HEK293T (cell line): ENCODE results near the gene GTPBP3.
"Not testable (repeated sequence)": the region's sequence is repeated elsewhere in the genome, so short reads cannot be mapped to it uniquely, and the experiment has no call there.

Source experiments
- CTCF ChIA-PET: fragments of 350-600 bp; formaldehyde crosslinking; extraction: SDS; loops from one replicate; lab custom pipeline; 2021; ENCODE audit warnings: antibody characterized with exemption, inconsistent platforms; lab: Yijun Ruan, JAX
- POLR2A ChIA-PET: fragments of 350-600 bp; formaldehyde crosslinking; extraction: SDS; loops from one replicate; lab custom pipeline; 2020; ENCODE audit warnings: antibody characterized with exemption, inconsistent platforms; lab: Yijun Ruan, JAX
- DNase-seq: peaks from one replicate; pipeline ENCODE4 v3.0.0; 2012; ENCODE audit warnings: mixed read lengths; ENCODE audit errors: extremely low spot score
- ARNT ChIP-seq: fragments of 450-650 bp; IDR thresholded peaks from 2 replicates; pipeline ENCODE4 v1.6.1; 2017; ENCODE audit warnings: mild to moderate bottlenecking
- BHLHE40 ChIP-seq: fragments of 450-650 bp; IDR thresholded peaks from 2 replicates; pipeline ENCODE4 v1.6.1; 2016; ENCODE audit warnings: mild to moderate bottlenecking, moderate library complexity, borderline replicate concordance
- CTBP1 ChIP-seq: fragments of 450-650 bp; IDR thresholded peaks from 2 replicates; pipeline ENCODE4 v1.6.1; 2016; ENCODE audit warnings: borderline replicate concordance
- ELF4 ChIP-seq: fragments of 450-650 bp; IDR thresholded peaks from 2 replicates; pipeline ENCODE4 v1.6.1; 2017; ENCODE audit warnings: antibody characterized with exemption
- FOXA1 ChIP-seq: fragments of 450-650 bp; IDR thresholded peaks from 2 replicates; pipeline ENCODE4 v1.6.1; 2016; ENCODE audit warnings: mild to moderate bottlenecking
- FOXK2 ChIP-seq: fragments of 450-650 bp; IDR thresholded peaks from 2 replicates; pipeline ENCODE4 v1.6.1; 2016; ENCODE audit warnings: mild to moderate bottlenecking
- FOXM1 ChIP-seq: fragments of 450-650 bp; IDR thresholded peaks from 2 replicates; pipeline ENCODE4 v1.6.1; 2017; ENCODE audit warnings: mild to moderate bottlenecking, borderline replicate concordance
- HDGF ChIP-seq: fragments of 450-650 bp; IDR thresholded peaks from 2 replicates; pipeline ENCODE4 v1.6.1; 2017; ENCODE audit warnings: antibody characterized with exemption, borderline replicate concordance
- L3MBTL2 ChIP-seq: fragments of 450-650 bp; conservative IDR thresholded peaks from 2 replicates; pipeline ENCODE4 v1.6.1; 2016; ENCODE audit warnings: mild to moderate bottlenecking
- LEF1 ChIP-seq: fragments of 450-650 bp; IDR thresholded peaks from 2 replicates; pipeline ENCODE4 v1.6.1; 2017; ENCODE audit warnings: mild to moderate bottlenecking, borderline replicate concordance
- NFRKB ChIP-seq: fragments of 450-650 bp; IDR thresholded peaks from 2 replicates; pipeline ENCODE4 v1.6.1; 2016; ENCODE audit warnings: mild to moderate bottlenecking, moderate library complexity
- SP1 ChIP-seq: fragments of 450-650 bp; IDR thresholded peaks from 2 replicates; pipeline ENCODE4 v1.6.1; 2017
- SUZ12 ChIP-seq: fragments of 450-650 bp; IDR thresholded peaks from 2 replicates; pipeline ENCODE4 v1.6.1; 2016; ENCODE audit warnings: mild to moderate bottlenecking
- TARDBP ChIP-seq: fragments of 450-650 bp; IDR thresholded peaks from 2 replicates; pipeline ENCODE4 v1.6.1; 2016
- ZNF384 ChIP-seq: fragments of 450-650 bp; IDR thresholded peaks from 2 replicates; pipeline ENCODE4 v1.6.1; 2016
- TF ChIP-seq, protein P1 (sequence below): fragments of 450-650 bp; IDR thresholded peaks from 2 replicates; pipeline ENCODE4 v1.6.1; 2016

Gene GTPBP3

DNA sequence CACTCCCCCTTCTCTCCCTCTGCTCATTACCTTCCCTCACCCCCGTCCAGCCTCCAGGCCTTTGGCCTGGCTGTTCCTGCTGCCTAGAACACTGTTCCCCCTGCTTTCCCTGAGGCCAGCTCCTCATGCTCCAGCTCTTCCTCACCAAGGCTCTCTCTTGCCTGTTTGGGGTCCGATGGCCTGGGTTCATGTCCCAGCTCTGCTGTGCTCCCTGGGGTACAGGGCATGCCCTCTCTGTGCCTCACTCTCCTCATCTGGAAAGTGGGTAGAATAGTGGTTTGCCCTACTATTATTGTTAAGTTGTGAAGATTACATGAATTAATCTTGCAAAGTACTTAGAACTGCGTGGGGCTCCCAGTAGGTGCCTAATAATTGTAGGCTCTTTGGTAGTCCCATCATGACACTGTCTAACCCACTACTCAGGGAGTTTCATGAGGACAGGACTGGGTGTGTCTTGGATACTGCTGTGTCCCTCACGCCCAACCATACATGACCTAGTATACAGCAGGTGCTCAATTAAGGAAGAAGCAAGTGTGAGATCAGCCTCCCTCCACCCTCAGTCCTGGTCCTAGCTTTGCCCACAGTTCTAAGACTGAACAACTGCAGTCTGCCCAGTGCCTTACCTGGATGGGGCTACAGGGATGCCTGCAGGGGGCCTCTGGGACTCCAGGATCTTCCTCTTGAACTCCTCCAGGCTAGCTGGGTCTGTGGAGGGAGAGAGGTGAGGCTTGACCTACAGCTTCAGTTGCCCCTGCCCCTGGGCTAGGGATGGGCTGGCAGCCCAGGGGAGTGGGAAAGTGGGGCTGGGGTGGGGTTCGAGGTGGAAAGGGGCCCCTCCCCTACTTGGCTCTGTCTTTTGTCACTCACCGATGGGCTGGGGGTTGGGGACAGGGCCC lies 22.8 kb downstream of the GTPBP3 start:
- no peak for TF ChIP-seq ARNT
- TF ChIP-seq FOXA1 = no peak
- no peak for TF ChIP-seq LEF1
- TF ChIP-seq SUZ12 = no peak
- no peak for TF ChIP-seq HDGF
- no peak for TF ChIP-seq FOXK2
- TF ChIP-seq ZNF384 = no peak
- no peak for TF ChIP-seq TARDBP
- no peak for TF ChIP-seq BHLHE40
- TF ChIP-seq NFRKB = no peak
- TF ChIP-seq SP1 = no peak
- TF ChIP-seq, protein P1, sequence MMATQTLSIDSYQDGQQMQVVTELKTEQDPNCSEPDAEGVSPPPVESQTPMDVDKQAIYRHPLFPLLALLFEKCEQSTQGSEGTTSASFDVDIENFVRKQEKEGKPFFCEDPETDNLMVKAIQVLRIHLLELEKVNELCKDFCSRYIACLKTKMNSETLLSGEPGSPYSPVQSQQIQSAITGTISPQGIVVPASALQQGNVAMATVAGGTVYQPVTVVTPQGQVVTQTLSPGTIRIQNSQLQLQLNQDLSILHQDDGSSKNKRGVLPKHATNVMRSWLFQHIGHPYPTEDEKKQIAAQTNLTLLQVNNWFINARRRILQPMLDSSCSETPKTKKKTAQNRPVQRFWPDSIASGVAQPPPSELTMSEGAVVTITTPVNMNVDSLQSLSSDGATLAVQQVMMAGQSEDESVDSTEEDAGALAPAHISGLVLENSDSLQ = no peak
- TF ChIP-seq ELF4 = no peak
- TF ChIP-seq FOXM1 = no peak
- TF ChIP-seq L3MBTL2 = no peak
- no peak for TF ChIP-seq CTBP1
- no peak for DNase-seq
- ChIA-PET CTCF (interaction anchor here (0.7 kb wide), 1 partner anchor 499 kb away, joined by 5 read pairs; no protein-coding TSS in a partner anchor), POLR2A (no interaction called here)

DNA sequence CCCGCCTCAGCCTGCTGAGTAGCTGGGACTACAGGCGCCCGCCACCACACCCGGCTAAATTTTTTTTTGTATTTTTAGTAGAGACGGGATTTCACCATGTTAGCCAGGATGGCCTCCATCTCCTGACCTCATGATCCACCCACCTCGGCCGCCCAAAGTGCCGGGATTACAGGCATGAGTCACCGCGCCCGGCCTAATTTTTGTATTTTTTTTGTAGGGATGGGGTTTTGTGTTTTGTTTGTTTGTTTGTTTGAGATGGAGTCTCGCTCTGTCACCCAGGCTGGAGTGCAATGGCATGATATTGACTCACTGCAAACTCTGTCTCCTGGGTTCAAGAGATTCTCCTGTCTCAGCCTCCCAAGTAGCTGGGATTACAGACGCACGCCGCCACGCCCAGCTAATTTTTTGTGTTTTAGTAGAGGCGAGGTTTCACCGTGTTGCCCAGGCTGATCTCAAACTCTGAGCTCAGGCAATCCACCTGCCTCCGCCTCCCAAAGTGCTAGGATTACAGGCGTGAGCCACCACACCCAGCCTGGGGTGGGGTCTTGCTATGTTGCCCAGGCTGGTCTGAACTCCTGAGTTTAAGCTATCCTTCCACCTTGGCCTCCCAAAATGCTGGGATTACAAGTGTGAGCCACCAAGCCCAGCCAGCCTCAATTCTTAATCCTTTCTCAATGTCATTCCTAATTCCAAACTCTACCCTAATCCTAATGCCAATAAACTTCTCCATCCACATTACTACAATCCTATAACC lies 26.7 kb downstream of the GTPBP3 start:
- POLR2A ChIA-PET, DNase-seq: not testable (repeated sequence)
- CTCF ChIA-PET = interaction anchor here (0.5 to 0.6 kb wide), 2 partner anchors 130 to 158 kb away, joined by 3 read pairs; no protein-coding TSS in a partner anchor

DNA sequence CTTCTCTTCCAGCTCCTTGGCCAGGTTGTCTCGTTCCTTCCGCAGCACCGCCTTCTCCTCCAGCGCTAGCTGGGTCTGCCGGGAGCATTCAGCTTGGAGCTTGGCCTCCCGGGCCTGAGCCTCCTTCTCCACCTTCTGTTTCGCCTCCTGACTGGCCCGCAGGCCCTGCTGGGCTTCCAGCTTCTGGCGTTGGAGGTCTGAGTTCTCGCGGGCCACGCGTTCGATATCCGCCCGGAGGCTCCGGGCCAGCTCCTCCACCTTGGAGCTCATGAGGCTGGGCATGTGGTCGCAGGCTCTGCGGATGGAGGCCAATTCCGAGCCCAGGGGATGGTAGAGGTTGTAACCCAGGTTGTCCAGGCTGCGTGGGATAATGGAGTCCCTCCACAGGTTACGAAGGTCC lies 28.0 kb downstream of the GTPBP3 start:
- TF ChIP-seq LEF1 (no peak), BHLHE40 (no peak), HDGF (no peak), TARDBP (no peak), FOXA1 (no peak), ARNT (no peak), ELF4 (no peak)
- POLR2A ChIA-PET = no interaction called here
- DNase-seq = no peak
- CTCF ChIA-PET = interaction anchor here (0.6 kb wide), 1 partner anchor 27 kb away, joined by 3 read pairs; no protein-coding TSS in a partner anchor

DNA sequence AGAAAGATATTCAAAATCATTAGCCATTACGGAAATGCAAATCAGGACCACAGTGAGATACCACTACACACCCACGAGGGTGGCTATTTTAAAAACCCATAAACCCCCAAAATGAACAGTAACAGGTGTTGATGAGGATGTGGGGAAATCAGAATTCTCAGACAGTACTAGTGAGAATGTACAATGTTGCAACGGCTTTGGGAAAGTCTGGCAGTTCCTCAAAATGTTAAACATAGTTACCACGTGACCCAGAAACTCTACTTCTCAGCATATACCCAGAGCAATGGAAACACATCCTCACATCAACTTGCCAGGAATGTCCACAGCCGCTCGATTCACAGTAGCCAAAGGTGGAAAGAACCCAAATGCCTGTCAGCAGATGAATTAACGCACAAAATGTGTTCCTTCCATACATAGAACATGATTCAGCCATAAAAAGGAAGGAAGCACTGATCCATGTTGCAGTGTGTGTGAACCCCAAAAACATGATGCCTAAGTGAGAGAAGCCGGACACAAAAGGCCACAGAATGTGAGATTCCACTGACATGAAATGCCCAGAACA lies 32.8 kb downstream of the GTPBP3 start:
- TF ChIP-seq HDGF (no peak), TARDBP (no peak), SUZ12 (no peak), ELF4 (no peak), SP1 (no peak), BHLHE40 (no peak), FOXM1 (no peak), ARNT (no peak), FOXK2 (no peak), CTBP1 (no peak), FOXA1 (no peak), NFRKB (no peak)
- TF ChIP-seq, protein P1 = no peak
- no peak for DNase-seq
- ChIA-PET POLR2A (no interaction called here), CTCF (interaction anchor here (0.7 kb wide), 1 partner anchor 204 kb away, joined by 10 read pairs; no protein-coding TSS in a partner anchor)

DNA sequence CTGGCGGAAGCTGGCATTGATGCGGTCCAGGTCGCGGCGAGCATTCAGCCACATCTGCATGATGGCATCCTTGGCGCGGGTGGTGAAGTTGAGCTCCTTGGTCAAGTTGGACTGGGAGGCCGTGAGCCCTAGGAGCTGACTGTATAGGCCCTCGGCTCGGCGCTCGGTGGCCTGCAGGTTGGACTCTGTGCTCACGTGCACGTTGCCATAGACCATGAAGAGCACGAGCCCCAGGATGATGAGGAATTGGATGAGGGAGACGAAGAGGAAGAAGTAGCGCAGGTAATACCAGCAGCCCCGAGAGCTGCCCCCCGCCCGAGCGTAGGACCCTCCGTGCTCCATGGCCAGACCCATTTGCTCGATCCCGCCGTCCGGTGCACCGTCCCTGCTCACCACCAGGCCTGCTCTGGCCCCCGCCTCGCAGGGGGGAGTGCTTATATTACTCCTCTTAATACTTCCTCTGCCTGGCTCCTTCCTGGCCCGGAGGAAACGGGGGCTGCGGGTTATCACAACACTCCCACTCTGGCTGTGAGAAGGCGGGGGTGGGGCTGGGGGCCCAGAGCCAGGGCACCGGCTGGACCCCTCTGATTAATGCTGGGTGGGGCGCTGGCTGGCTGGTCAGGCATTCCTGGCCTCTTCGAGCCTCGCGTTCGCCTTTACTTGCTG lies 39.7 kb downstream of the GTPBP3 start, which contains the start of gene PLVAP:
Gene PLVAP, minus strand, starts transcription at position 408 of the 666 bp plus-strand sequence. Its CDS starts 54 bp downstream, at position 354.
- TF ChIP-seq CTBP1 (no peak), ZNF384 (no peak), L3MBTL2 (no peak), HDGF (no peak)
- ChIA-PET POLR2A (no interaction called here), CTCF (interaction anchor here (1.1 kb wide), 1 partner anchor 9 kb away, joined by 4 read pairs; no protein-coding TSS in a partner anchor)

DNA sequence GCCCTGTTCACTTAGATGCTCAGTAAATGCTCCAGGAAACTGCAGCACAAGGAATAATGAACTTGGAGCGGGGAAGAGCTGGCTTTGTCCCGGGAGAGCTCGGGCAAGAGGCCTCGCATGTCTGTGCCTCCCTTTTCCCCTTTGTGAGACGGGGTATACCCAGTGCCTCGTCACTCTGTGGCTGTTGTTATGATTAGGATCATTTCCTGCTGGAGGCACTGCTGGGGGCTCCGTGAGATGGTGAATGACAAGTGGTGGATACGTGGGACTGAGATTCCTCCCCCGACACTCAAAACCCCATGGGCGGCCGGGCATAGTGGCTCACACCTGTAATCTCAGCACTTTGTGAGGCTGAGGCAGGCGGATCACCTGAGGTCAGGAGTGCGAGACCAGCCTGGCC lies 40.9 kb downstream of the GTPBP3 start:
- ChIA-PET CTCF (interaction anchor here (0.6 kb wide), 1 partner anchor 12 kb away, joined by 3 read pairs; no protein-coding TSS in a partner anchor), POLR2A (no interaction called here)
- TF ChIP-seq NFRKB (no peak), FOXA1 (no peak), CTBP1 (no peak), SUZ12 (no peak), LEF1 (no peak), TARDBP (no peak), L3MBTL2 (no peak), SP1 (no peak), ARNT (no peak), ZNF384 (no peak), ELF4 (no peak), BHLHE40 (no peak), HDGF (no peak), FOXM1 (no peak), FOXK2 (no peak)
- TF ChIP-seq, protein P1 = no peak
- DNase-seq = no peak

More for the DNA sequence above, 39.7 kb downstream of the GTPBP3 start, which contains the start of gene PLVAP:
- DNase-seq = no peak
